Activated CD4-positive, alpha-beta T cell treated with anti-CD3 and anti-CD28 coated beads, Interleukin-2, amount 50 U/mL, for 16 hours (primary cell): ENCODE results near the gene ETFA.
"Not testable (repeated sequence)": the region's sequence is repeated elsewhere in the genome, so short reads cannot be mapped to it uniquely, and the experiment has no call there.

Source experiments
- DNase-seq: peaks from one replicate; pipeline ENCODE4 v3.0.0-alpha.2; 2020

ETFA gene

GRCh38 chr15:76324066-76324465, 12.8 kb upstream of the ETFA start:
- no peak for DNase-seq

GRCh38 chr15:76321602-76322001, 10.3 kb upstream of the ETFA start:
- DNase-seq = no peak

- DNase-seq = no peak
These were observed 9.9 kb upstream of the ETFA start for GRCh38 chr15:76321171-76321570.

GRCh38 chr15:76320012-76320411, 8.7 kb upstream of the ETFA start:
- no peak for DNase-seq

GRCh38 chr15:76313731-76314130, 2.5 kb upstream of the ETFA start:
- no peak for DNase-seq

- not testable (repeated sequence) for DNase-seq
These were observed 1.9 kb upstream of the ETFA start for GRCh38 chr15:76313175-76313567.

- no peak for DNase-seq
These were observed 1.4 kb upstream of the ETFA start for GRCh38 chr15:76312540-76313174.

- peak; percentile 8 for DNase-seq
These were observed 682 bp downstream of the ETFA start for GRCh38 chr15:76310475-76311099.

GRCh38 chr15:76309601-76310330, 1.5 kb downstream of the ETFA start:
- DNase-seq = no peak

- DNase-seq = no peak
These were observed 7.4 kb downstream of the ETFA start for GRCh38 chr15:76303909-76304308.

- no peak for DNase-seq
These were observed 11.5 kb downstream of the ETFA start for GRCh38 chr15:76299786-76300185.

- DNase-seq = no peak
These were observed 12.3 kb downstream of the ETFA start for GRCh38 chr15:76298986-76299385.

- not testable (repeated sequence) for DNase-seq
These were observed 13.3 kb downstream of the ETFA start for GRCh38 chr15:76297951-76298350.

- DNase-seq = no peak
These were observed 14.4 kb downstream of the ETFA start for GRCh38 chr15:76296849-76297248.

- not testable (repeated sequence) for DNase-seq
These were observed 16.8 kb downstream of the ETFA start for GRCh38 chr15:76294463-76294862.

GRCh38 chr15:76293361-76293760, 17.9 kb downstream of the ETFA start:
- DNase-seq = peak; percentile 33

GRCh38 chr15:76289582-76289981, 21.7 kb downstream of the ETFA start:
- no peak for DNase-seq

GRCh38 chr15:76286271-76286879, 24.9 kb downstream of the ETFA start:
- peak; percentile 57 for DNase-seq

- DNase-seq = no peak
These were observed 25.9 kb downstream of the ETFA start for GRCh38 chr15:76285241-76285825.

GRCh38 chr15:76282465-76282864, 28.8 kb downstream of the ETFA start:
- no peak for DNase-seq

GRCh38 chr15:76278651-76279050, 32.6 kb downstream of the ETFA start:
- DNase-seq = no peak

GRCh38 chr15:76274821-76275220, 36.4 kb downstream of the ETFA start:
- no peak for DNase-seq

GRCh38 chr15:76274226-76274625, 37.0 kb downstream of the ETFA start:
- no peak for DNase-seq
